Activated CD4-positive, alpha-beta T cell treated with anti-CD3 and anti-CD28 coated beads, Interleukin-10, Interleukin-2, amounts not matched to agents 100 ng/mL and 50 ng/mL, durations not matched to agents 16 hours and 8 hours (primary cell): ENCODE data around the gene LMF1.

Source experiments
- DNase-seq: peaks from one replicate; pipeline ENCODE4 v3.0.0-alpha.2; 2020

Gene LMF1

GRCh38 chr16:970766-971581 lies at the start of gene LMF1:
LMF1 (minus strand) TSS chr16:970984; CDS start chr16:970980, 4 bp downstream.
- DNase-seq, result peak; percentile 98

DNA sequence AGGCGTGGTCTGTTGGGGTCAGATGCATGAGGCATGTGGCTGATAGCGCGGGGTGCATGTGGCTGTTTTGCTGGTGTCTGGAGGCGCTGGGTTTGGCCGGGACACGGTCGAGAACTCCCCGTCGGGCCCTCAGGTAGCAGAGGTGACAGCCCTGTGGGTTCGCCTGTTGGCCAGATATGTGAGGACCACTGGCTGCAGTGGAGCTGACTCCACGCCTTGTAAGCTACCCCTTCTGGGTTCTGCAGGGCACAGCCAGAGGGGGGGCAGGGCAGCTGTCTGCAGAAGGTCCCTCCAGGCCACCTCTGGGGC lies 49.3 kb upstream of the LMF1 start:
- DNase-seq, result no peak

DNA sequence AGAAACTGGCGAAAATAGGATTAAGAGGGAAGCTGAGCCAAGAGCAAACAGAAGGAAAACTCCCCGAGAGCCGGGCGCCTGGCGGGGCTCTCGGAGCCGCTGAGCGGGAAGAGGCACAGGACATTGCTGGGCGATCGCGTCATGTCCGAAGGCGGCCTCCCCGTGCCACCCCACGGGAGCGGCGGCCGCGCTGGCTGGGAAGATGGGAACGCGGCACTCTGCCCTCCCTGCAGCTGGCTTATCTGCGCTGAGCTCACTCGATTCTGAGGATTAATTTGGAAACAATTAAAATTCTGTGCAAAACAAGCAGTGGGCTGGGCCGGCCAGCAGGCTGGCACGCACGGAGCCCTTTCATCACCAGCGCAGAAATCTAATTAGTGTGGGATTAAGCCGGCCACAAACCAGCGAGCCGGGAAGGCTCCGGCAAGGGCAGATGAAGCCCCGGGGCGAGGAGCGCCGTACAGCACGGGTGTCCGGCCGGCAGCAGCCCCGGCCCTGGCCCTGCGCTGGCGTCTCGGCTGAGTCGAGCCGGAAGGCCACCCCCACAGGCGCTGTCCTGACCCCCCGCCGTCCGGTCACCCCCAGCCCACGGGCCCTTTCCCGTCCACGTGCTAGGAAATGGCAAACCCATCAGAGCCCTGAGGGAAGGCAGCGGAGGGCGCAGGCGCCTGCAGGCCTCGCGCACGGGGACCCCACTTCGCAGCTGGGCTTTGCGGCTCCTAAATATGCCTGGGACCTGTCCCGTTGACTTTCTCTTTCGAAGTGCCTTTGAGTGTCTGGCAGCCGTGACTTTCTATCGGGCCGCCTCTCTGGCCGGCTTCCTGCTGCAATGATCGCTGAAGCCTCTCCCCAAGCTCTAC lies 48.7 kb upstream of the LMF1 start:
- no peak for DNase-seq

DNA sequence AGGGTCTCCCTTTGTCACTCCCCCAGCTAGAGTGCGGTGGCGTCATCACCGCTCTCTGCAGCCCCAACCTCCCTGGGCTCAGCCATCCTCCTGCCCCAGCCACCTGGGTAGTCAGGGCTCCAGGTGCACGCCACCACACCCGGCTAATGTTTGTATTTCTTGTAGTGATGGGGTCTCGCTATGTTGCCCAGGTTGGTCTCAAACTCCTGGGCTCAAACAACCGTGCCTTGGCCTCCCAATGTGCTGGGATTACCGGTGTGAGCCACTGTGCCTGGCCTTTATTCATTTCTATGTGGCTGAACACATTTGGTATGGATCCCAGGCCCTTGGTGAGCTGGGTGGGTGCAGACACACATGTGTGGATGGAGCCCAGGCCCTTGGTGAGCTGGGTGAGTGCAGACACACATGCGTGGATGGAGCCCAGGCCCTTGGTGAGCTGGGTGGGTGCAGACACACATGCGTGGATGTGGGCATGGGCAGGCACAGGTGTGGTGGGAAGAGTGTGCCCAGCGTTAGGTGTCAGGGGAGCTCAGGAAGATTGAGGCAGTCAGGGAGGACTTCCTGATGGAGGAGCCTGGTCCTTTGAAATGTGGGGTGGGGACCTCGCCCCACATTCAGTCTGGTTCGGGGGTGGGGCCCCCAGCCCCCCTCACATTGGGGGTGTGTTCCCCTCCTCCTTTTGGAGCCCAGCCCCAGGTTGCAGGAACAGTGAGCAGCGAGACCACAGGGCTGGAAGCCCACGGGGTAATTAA lies 47.8 kb upstream of the LMF1 start:
- no peak for DNase-seq

- DNase-seq, result no peak
These were observed 44.1 kb upstream of the LMF1 start for GRCh38 chr16:1014771-1015495.

DNA sequence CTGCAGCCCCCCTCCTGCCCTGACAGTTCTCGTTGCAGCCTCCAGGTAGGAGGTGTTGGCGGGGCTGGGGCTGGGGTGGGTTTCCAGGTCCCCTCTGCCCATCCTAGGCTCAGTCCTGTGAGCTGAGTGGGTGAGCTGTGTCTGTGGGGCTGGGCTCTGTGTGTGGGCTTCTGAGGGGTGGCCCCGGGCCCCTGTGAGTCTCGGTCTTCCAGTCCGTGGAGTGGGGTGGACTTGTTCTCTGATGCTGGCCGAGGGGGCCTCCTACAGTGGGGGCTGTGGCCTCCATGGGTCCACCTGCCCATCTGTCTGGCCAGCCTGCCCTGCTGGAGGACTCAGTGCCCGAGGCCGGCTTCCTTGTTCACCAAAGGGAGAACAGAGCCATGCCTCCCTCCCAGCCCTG lies 43.4 kb upstream of the LMF1 start:
- no peak for DNase-seq

DNA sequence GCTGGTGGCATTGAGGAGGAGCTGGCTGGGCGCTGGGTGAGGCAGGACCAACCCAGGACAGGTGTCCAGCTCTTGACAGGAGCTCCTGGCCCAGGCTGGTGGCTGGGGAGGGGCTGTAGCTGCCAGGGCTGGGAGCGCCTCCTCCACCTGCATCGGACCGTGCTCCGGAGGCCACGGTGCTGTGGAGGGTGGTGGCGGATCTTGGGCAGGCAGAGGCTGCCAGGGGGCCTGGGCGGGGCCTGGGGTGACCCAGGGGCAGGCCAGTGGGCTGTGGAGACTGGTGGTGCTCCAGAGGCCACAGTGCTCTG lies 42.8 kb upstream of the LMF1 start:
- DNase-seq, result no peak

DNA sequence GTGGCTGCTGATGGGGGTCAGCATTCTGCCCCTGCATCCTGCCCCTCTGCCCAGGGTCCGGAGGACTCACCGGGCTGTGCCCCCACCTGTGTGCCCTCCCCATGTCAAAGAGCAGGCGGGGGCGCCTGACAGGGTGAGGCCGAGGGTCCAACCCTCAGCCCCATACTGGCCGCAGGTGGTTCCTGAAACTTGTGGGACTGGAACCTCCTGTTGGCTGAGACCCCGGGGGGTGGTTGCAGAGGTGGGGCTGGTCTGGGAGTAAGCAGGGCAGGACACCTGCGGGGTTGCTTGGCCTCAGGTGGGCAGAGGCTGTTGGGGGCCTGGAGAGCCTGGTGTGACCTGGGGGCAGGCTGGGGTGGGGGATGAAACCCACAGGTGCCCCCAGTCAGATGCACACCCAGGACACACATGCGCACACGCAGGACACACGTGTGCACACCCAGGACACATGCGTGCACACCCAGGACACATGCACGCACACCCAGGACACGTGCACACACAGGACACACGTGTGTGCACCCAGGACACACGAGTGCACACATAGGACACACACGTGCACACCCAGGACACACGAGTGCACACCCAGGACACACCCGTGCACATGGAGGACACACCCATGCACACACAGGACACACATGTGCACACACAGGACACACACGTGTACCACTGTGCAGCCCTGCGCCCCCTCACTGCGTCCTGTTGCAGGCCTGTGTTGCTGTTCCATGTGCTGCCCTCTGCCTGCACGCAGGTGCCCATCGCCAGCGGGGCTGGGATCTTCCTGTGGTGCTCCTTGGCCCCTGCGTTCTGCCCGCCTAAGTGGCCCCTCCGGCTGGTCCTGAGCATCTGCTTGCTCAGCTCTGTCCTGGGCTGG lies 42.2 kb upstream of the LMF1 start:
- no peak for DNase-seq

GRCh38 chr16:1012135-1012534 lies 41.4 kb upstream of the LMF1 start:
- DNase-seq, result no peak

GRCh38 chr16:1011316-1012082 lies 40.7 kb upstream of the LMF1 start:
- no peak for DNase-seq

GRCh38 chr16:1010815-1011214 lies 40.0 kb upstream of the LMF1 start:
- DNase-seq, result no peak

DNA sequence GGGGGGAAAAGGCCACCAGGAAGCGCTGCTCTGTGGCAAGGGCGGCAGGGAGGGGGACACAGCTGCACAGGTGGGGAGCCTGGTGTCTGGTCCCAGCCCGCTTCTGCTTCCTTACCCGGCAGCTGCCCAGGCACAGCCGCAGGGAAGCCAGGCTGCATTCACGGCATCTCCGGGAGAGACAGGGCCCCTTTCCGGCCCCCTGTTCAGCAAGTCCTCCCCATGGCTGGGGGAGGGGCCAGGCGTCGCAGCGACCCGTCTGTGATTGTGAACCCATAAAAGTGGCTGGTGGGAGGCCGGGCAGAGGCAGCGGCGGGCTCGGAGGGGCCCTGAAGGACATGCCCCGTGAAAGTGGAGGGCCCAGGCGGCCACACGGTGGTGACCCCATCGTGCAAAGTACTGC lies 39.5 kb upstream of the LMF1 start:
- DNase-seq, result no peak

GRCh38 chr16:1009358-1010150 lies 38.8 kb upstream of the LMF1 start:
- DNase-seq, result no peak

GRCh38 chr16:1008085-1008484 lies 37.3 kb upstream of the LMF1 start:
- no peak for DNase-seq

DNA sequence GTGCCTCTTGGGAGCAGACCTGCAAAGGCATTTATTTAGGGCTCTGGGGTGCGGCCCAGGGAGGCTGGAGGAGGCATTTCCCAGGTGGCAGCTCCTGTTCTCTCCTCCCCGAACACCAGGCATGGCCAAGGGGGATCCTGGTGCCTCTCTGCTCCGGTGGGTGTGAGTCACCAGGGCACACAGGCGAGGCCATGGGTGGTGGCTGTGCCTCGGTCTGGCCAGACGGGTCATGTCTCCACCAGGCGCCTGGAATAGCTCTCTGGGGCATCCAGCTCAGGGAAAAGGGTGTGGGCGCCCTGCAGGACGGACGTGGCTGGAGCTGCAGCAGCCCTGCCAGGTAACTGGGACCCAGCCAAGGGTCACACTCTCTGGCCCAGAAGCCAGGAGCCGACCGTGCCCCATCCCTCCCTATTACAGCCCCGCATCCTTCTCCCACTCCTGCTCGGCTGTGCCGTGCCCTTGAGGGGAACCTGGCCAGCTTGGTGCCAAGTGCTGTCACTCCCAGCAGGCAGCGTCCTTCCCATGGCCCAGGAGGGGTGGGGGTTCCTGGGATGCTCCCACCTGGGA lies 36.6 kb upstream of the LMF1 start:
- no peak for DNase-seq

DNA sequence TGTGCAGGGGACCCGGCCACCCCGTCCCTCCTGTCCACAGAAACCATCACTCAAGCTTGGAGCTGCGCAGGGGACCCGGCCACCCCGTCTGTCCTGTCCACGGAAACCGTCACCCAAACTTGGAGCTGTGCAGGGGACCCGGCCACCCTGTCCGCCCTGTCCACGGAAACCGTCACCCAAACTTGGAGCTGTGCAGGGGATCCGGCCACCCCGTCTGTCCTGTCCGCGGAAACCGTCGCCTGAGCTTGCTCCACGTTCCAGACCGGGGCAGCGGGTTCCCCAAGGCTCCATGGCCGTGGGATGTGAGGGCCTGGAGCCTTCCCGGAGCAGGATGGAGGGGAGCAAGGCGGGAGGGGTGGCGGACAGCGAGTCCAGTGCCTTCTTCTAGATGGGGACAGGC lies 36.0 kb upstream of the LMF1 start:
- no peak for DNase-seq

DNA sequence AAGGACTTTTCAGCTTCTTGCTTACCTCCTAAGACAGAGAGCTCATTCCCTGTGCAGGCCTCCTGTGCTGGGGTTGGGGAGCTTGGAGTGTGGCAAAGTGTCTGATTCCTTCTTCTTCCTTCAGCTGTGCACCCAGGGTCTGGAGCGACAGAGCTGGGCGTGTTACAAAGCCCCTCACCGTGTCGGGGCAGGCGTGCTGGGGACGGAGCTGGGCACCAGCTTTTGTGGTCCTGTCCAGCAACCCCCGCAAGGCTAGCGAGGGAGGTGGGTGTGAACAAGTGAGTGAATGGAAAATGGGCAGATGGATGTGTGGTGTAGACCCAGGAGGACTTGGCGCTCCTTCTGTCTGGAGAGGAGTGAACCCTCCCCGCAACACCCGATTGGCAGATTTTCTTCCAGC lies 34.5 kb upstream of the LMF1 start:
- DNase-seq, result no peak

DNA sequence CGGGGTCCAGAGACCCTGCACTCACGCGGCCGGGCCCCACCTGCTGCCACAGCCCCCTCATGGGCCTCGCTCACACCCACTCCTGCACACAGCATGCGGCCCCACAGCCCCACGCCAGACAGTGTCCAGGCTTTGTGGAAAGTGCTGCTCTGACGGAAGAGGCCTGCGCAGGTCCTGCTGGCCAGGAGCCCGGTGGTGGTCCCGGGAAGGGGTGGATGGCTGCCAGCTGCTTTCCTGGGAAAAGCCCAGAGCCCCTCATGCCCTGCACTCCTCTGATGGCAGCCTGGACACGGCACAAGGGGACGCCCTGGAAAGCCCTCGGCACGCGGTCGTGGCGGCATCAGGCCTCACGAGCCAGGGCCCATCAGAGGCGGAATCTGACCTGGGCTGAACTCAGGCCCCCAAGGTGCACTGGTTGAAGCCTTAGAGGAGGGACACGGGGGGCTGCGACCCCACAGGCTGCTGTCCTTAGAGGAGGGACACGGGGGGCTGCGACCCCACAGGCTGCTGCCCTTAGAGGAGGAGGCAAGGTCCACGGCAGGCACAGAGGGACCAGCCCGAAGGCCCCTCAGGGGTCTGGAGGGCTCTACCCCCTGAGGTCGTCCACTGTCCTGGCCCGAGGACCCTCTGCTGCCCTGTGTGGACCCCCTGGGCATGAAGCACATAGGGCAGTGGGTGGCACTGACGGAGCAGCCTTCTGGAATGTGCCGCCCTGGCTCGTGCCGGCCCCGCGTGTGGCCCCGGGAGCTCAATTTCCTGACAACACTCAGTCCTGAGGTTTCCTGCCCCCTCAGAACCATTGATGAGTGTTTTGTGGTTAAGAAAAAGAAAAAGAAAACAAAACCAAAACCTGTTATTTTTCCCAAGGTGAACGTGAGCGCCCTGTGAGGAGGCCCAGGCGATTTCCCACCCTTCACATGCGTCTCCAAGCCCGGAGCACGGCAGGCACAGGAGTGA lies 32.9 kb upstream of the LMF1 start:
- peak; percentile 72 for DNase-seq
